OCI-LY7 (cell line): ENCODE results near the gene KLK2. TPM values are rescaled to one million over a fixed set of nuclear protein-coding genes. Genes with fewer than 3 reads are reported as not detected.

Experiments
- BruUV-seq: library from RNA; stranded (reverse); fragments of 400-500 nt; replicated peaks from 2 replicates; lab custom pipeline; 2021; lab: Mats Ljungman, UMichigan
- CTCF ChIA-PET: fragments of 300-600 bp; sonication (Branson Sonifier 250); formaldehyde crosslinking; loops from one replicate; lab custom pipeline; 2022; ENCODE audit warnings: antibody characterized with exemption; ENCODE audit not compliant: unreplicated experiment; lab: Charles Lee
- POLR2A ChIA-PET: fragments of 300-600 bp; sonication (Branson Sonifier 250); formaldehyde crosslinking; loops from one replicate; lab custom pipeline; 2022; ENCODE audit warnings: antibody characterized with exemption; lab: Charles Lee
- DNase-seq: peaks from one replicate; pipeline ENCODE4 v3.0.0-alpha.2; 2015; ENCODE audit warnings: low spot score
- H2AFZ ChIP-seq: fragments of 200-600 bp; sonication (generic), shearing (Covaris generic); 2 replicates; pipeline ENCODE4 v1.6.1; 2014; ENCODE audit warnings: mild to moderate bottlenecking, antibody characterized with exemption, low read length, moderate library complexity
- H3K27ac ChIP-seq: fragments of 200-600 bp; sonication (generic); 2 replicates; pipeline ENCODE4 v1.5.1; 2014; ENCODE audit warnings: mixed run types, low read depth, mild to moderate bottlenecking, moderate library complexity, low read length, inconsistent platforms; ENCODE audit not compliant: poor library complexity, severe bottlenecking
- H3K36me3 ChIP-seq: fragments of 200-600 bp; sonication (generic); 2 replicates; pipeline ENCODE4 v1.6.1; 2014; ENCODE audit warnings: mild to moderate bottlenecking, antibody characterized with exemption, low read length, moderate library complexity, mixed read lengths; ENCODE audit not compliant: insufficient read depth
- H3K4me1 ChIP-seq: fragments of 200-600 bp; sonication (generic); 2 replicates; pipeline ENCODE4 v1.5.1; 2014; ENCODE audit warnings: mild to moderate bottlenecking, low read length; ENCODE audit not compliant: insufficient read depth, poor library complexity, severe bottlenecking
- H3K4me2 ChIP-seq: fragments of 200-600 bp; sonication (generic); 2 replicates; pipeline ENCODE4 v1.6.1; 2014; ENCODE audit warnings: mild to moderate bottlenecking, low read length
- H3K4me3 ChIP-seq: fragments of 200-600 bp; sonication (generic); 2 replicates; pipeline ENCODE4 v1.5.1; 2014; ENCODE audit warnings: mild to moderate bottlenecking, low read depth, low read length; ENCODE audit not compliant: poor library complexity, severe bottlenecking
- H3K79me2 ChIP-seq: fragments of 200-600 bp; sonication (generic); 2 replicates; pipeline ENCODE4 v1.6.1; 2016; ENCODE audit warnings: low read depth, mild to moderate bottlenecking, low read length, moderate library complexity, mixed read lengths; ENCODE audit not compliant: insufficient read depth
- H3K9me2 ChIP-seq: fragments of 200-600 bp; sonication (generic); 2 replicates; pipeline ENCODE4 v1.6.1; 2016; ENCODE audit warnings: mild to moderate bottlenecking, low read length, mixed read lengths; ENCODE audit not compliant: insufficient read depth
- H3K9me3 ChIP-seq: fragments of 200-600 bp; sonication (generic); 2 replicates; pipeline ENCODE4 v1.6.1; 2014; ENCODE audit warnings: mild to moderate bottlenecking, mixed run types, low read length, mixed read lengths
- H4K20me1 ChIP-seq: fragments of 200-600 bp; sonication (generic); 2 replicates; pipeline ENCODE4 v1.6.1; 2014; ENCODE audit warnings: mild to moderate bottlenecking, antibody characterized with exemption, low read length, moderate library complexity, mixed read lengths; ENCODE audit not compliant: insufficient read depth
- CTCF ChIP-seq: fragments of 200-600 bp; sonication (generic); conservative IDR thresholded peaks from 2 replicates; pipeline ENCODE4 v1.5.1; 2014; ENCODE audit warnings: mild to moderate bottlenecking, antibody characterized with exemption, low read length, moderate library complexity, mixed read lengths
- EZH2phosphoT487 ChIP-seq: fragments of 200-600 bp; sonication (generic); IDR thresholded peaks from 2 replicates; pipeline ENCODE4 v1.6.1; 2018; ENCODE audit warnings: low read depth, borderline replicate concordance, mild to moderate bottlenecking, mixed run types, antibody characterized with exemption, low read length, moderate library complexity, mixed read lengths
- intact Hi-C: fragments of 100-400 bp; cut with micrococcal nuclease; formaldehyde crosslinking; loops from one replicate; pipeline ENCODE4 v1.10.0; 2022; ENCODE audit not compliant: unreplicated experiment
- total RNA-seq, 2 experiments: library from RNA; depleted of rRNA in 1 of 2; stranded (reverse); fragments of >200 nt in 1 of 2; shearing (Covaris generic) in 1 of 2; gene quantifications; 2 replicates each; pipeline ENCODE4 v1.2.3, GENCODE V29; 2014 to 2022

The KLK2 gene
- total RNA-seq, 2 experiments from 2014 or later, result not detected

- TF ChIP-seq CTCF (no peak), EZH2phosphoT487 (no peak)
- intact Hi-C loops, result loop anchor here (1.0 to 5.0 kb wide), 2 partner anchors 15 to 139 kb away; no protein-coding TSS in a partner anchor
- Histone ChIP-seq H2AFZ (no peak overlapping the region), H3K4me3 (no peak overlapping the region), H3K4me2 (no peak overlapping the region), H4K20me1 (no peaks in the 10 kb centered on the region), H3K36me3 (no peaks in the 10 kb centered on the region), H3K9me2 (no peaks in the 10 kb centered on the region), H3K27ac (no peak overlapping the region), H3K79me2 (no peaks in the 10 kb centered on the region), H3K9me3 (no peaks in the 10 kb centered on the region), H3K4me1 (no peaks in the 10 kb centered on the region)
- ChIA-PET CTCF (interaction anchor here (0.5 to 0.6 kb wide), 2 partner anchors 13 to 53 kb away, joined by 3 to 8 read pairs; no protein-coding TSS in a partner anchor), POLR2A (interaction anchor here (0.6 kb wide), 1 partner anchor 24 kb away, joined by 3 read pairs; no protein-coding TSS in a partner anchor)
- no peak for DNase-seq
- no TSS peak for BruUV-seq
Measured at GRCh38 chr19:50921426-50922316, 48.4 kb downstream of the KLK2 start.

- DNase-seq, result peak; percentile 85
- POLR2A ChIA-PET, result interaction anchor here (0.6 kb wide), 1 partner anchor 23 kb away, joined by 3 read pairs; no protein-coding TSS in a partner anchor
Measured at GRCh38 chr19:50922317-50922853, 49.1 kb downstream of the KLK2 start.

More at GRCh38 chr19:50922317-50922853, 49.1 kb downstream of the KLK2 start:
- Histone ChIP-seq H4K20me1 (no peaks in the 10 kb centered on the region), H3K79me2 (no peaks in the 10 kb centered on the region), H3K4me1 (no peaks in the 10 kb centered on the region), H3K4me3 (no peak overlapping the region), H3K27ac (no peak overlapping the region), H3K9me2 (no peaks in the 10 kb centered on the region), H2AFZ (no peak overlapping the region), H3K4me2 (no peak overlapping the region), H3K36me3 (no peaks in the 10 kb centered on the region), H3K9me3 (no peaks in the 10 kb centered on the region)
- TF ChIP-seq CTCF (peak; percentile 95), EZH2phosphoT487 (no peak)
- CTCF ChIA-PET, result interaction anchor here (0.5 kb wide), 1 partner anchor 13 kb away, joined by 8 read pairs; no protein-coding TSS in a partner anchor
- intact Hi-C loops, result loop anchor here (1.0 to 5.0 kb wide), 2 partner anchors 16 to 140 kb away; no protein-coding TSS in a partner anchor
- BruUV-seq, result no TSS peak
